ENCODE measurements around the gene SEBOX.

DNA sequence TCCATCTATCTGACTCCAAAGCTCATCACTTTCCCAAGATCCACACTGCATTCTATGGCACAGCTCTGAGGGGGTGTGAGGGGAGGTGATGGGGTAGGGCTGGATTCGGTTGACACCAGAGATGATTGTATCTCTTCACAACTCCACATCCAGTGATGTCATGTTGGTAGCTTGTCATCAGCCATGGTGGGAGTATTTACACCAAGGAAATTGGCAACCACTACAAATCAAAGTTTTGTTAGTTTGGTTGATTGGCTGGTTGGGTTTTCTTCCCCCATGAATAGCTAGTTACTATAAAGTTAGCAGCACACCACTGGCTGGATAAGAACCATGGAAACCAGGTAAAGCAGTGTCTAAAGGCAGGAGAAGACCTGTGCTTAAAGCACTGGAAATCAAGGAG lies 26.0 kb upstream of the SEBOX start:
- TF ChIP-seq, protein P1, sequence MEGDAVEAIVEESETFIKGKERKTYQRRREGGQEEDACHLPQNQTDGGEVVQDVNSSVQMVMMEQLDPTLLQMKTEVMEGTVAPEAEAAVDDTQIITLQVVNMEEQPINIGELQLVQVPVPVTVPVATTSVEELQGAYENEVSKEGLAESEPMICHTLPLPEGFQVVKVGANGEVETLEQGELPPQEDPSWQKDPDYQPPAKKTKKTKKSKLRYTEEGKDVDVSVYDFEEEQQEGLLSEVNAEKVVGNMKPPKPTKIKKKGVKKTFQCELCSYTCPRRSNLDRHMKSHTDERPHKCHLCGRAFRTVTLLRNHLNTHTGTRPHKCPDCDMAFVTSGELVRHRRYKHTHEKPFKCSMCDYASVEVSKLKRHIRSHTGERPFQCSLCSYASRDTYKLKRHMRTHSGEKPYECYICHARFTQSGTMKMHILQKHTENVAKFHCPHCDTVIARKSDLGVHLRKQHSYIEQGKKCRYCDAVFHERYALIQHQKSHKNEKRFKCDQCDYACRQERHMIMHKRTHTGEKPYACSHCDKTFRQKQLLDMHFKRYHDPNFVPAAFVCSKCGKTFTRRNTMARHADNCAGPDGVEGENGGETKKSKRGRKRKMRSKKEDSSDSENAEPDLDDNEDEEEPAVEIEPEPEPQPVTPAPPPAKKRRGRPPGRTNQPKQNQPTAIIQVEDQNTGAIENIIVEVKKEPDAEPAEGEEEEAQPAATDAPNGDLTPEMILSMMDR (IDR thresholded peaks at IDR 0.05), result no peak
- no peak for TF ChIP-seq POLR2A (IDR thresholded peaks at IDR 0.05)

Data from uterus (tissue), 2 donors.